T-helper 2 cell treated with Interferon-gamma antibody and Interleukin-4, amounts not matched to agents 5 μg/mL and 100 μg/mL, for 36 hours (primary cell): ENCODE results near the gene ATAD3B.
"Not testable (repeated sequence)": the region's sequence is repeated elsewhere in the genome, so short reads cannot be mapped to it uniquely, and the experiment has no call there.

Experiments
- DNase-seq: peaks from one replicate; pipeline ENCODE4 v3.0.0; 2021; ENCODE audit warnings: low spot score
- H3K27ac Mint-ChIP-seq: one replicate; pipeline ENCODE4 v1.8.0; 2021; ENCODE audit warnings: mild to moderate bottlenecking, mixed read lengths
- H3K27me3 Mint-ChIP-seq: one replicate; pipeline ENCODE4 v1.8.0; 2021; ENCODE audit warnings: low read depth, mixed read lengths
- H3K36me3 Mint-ChIP-seq: one replicate; pipeline ENCODE4 v1.8.0; 2021; ENCODE audit warnings: low read depth, mixed read lengths
- H3K4me1 Mint-ChIP-seq: one replicate; pipeline ENCODE4 v1.8.0; 2021; ENCODE audit warnings: low read depth, mixed read lengths
- H3K4me3 Mint-ChIP-seq: one replicate; pipeline ENCODE4 v1.8.0; 2022; ENCODE audit warnings: mild to moderate bottlenecking, moderate library complexity, mixed read lengths
- H3K9me3 Mint-ChIP-seq: one replicate; pipeline ENCODE4 v1.8.0; 2021; ENCODE audit warnings: mixed read lengths

ATAD3B gene

DNA sequence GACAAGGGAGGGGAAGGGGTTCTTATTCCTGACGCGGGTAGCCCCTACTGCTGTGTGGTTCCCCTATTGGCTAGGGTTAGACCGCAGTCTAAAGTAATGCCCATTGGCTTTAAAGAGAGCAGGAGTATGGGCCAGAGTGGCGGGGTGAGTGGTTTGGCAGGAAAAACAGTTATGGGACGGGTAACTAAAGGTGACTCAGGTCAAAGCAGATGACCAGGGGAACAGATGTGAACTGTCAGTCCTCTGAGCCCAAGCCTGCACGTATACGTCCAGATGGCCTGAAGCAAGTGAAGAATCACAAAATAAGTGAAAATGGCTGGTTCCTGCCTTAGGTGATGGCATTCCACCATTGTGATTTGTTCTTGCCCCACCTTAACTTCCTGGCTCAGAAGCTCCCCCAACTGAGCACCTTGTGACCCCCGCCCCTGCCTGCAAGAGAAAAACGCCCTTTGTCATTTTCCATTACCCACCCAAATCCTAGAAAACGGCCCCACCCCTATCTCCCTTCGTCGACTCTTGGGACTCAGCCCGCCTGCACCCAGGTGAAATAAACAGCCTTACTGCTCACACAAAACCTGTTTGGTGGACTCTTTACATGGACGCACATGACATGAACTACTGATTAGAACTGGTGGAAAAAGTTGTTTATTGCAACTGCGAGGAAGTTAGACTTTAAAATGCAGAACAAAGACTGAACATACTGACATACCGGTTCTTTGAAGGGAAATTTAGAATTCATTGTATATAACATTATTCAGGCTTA is 758 bp upstream of the ATAD3B start:
- H3K27ac Mint-ChIP-seq: peak overlapping the region; percentile 88
- no peaks in the 10 kb centered on the region for H3K27me3 Mint-ChIP-seq
- H3K4me1 Mint-ChIP-seq: peaks cover 15% of the 10 kb centered on the region
- H3K4me3 Mint-ChIP-seq: peak overlapping the region; percentile 90
- DNase-seq: no peak
- no peaks in the 10 kb centered on the region for H3K36me3 Mint-ChIP-seq
- H3K9me3 Mint-ChIP-seq: no peaks in the 10 kb centered on the region

DNA sequence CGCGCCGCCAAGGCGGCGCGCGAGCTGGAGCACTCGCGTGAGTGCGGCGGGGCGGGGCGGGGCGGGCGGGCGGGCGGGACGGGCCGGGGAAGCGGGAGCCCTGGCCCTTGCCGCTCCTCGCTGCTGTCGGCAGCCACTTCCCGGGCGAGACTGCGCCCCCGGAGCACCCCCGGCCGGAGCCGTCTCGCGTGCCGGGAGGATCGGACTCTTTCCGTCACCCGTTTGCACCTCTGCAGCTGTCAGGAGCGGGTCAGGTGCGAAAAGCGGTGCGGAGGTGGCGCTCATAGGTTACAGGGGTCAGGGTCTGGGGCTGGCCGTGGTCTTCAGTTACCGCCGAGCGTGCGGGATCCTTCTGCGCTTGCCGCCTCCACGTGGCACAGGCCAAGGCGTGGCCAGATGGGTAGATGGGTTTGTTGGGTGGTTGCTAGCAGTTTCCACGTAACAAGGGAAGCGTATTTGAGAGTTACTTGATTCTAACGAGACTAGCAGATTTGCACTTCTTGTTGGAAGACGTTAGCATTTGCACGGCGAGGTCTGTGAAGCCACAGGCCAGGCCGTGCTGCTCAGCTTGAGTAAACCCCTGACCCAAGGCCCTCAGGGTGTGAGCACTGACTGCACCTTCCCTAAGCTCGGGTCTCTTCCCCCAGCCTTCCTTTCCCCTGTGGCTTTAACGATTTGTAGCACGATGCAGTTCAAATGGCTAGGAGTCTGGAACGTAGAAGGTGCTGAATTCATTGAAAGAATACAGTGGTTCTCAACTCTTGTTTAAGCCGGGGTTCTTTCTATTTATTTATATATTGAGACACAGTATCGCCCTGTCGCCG is 700 bp downstream of the ATAD3B start:
- peaks cover 15% of the 10 kb centered on the region for H3K4me1 Mint-ChIP-seq
- not testable (repeated sequence) for DNase-seq, H3K27me3 Mint-ChIP-seq, H3K36me3 Mint-ChIP-seq, H3K9me3 Mint-ChIP-seq
- peak overlapping the region; percentile 82 for H3K4me3 Mint-ChIP-seq
- peak overlapping the region; percentile 76 for H3K27ac Mint-ChIP-seq

DNA sequence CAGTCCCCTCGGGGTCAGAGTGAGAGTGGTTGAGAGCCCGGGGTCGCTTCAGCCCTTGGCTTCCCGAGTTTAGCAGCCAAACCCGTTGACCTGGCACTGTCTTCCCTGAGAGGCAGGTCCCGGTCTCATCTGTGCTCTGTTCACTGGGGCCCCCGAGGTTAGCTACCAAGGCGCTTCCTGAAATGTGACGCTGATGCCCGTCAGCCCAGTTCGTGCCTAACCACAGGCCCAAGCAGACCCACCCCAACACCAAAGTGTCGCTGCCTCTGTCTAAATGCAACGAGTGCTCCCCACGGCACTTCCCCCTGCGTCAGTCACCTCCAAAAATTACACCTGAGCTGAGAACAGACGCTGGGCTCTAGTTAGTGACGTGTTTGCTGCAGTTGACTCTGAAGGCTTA is 4.4 kb downstream of the ATAD3B start:
- H3K27me3 Mint-ChIP-seq, H3K4me1 Mint-ChIP-seq, H3K4me3 Mint-ChIP-seq, DNase-seq, H3K9me3 Mint-ChIP-seq, H3K27ac Mint-ChIP-seq: not testable (repeated sequence)
- peaks cover 14% of the 10 kb centered on the region for H3K36me3 Mint-ChIP-seq

DNA sequence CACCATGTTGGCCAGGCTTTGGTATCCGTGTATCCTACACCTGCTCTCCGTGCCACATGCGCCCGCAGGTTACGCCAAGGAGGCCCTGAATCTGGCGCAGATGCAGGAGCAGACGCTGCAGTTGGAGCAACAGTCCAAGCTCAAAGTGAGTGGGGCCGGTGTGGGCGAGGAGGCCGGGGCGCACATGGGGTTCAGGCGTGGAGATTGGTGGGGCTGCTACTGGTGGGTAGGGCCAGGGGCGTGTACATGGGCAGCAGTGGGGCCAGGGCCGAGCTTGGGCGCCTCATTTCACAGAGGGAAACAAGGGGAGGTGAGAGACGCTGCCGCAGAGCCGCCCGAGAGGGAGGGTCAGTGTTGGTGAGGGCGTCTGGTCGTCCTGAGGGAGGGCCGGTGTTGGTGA is 5.6 kb downstream of the ATAD3B start:
- H3K27me3 Mint-ChIP-seq: no peaks in the 10 kb centered on the region

DNA sequence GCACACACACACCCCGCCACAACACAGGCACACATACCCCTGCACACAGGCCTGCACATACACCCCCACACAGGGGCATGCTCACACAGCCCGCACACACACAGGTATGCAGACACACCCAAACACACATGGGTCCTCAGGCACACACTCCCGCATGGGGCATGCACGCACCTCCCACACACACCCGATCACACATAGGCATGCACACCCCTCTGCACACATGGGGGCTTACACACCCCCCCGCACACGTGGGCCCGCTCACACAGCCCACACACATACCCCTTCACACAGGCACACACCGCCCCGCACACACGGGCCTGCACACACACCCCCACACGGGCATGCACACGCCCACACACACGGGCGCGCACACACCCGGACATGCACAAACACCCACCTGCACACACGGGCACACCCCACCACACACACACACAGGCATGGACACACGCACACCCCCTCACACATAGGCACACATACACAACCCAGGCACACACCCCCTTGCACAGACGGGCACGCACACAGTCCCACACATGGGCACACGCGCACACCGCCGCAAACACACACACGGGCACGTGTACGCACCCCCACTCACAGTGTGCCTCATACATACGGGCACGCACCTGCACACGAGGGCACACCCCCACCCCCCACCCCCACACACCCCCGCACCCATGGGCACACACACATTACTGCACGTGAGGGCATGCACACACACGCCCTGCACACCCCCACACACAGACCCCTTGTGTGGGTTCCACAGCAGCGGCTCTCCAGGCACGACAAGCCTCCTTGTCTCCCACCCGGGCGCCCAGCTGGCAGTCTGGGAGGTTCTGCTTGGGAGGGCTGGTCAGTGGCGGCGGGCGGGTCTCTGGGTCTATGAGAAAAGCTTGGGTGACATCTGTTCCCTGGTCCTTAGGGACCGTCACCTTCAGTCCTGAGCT is 8.3 kb downstream of the ATAD3B start:
- Mint-ChIP-seq H3K27ac (no peak overlapping the region), H3K9me3 (no peaks in the 10 kb centered on the region), H3K4me1 (no peaks in the 10 kb centered on the region), H3K27me3 (no peaks in the 10 kb centered on the region), H3K36me3 (peaks cover 18% of the 10 kb centered on the region), H3K4me3 (no peak overlapping the region)
- no peak for DNase-seq

More for the DNA sequence above, 5.6 kb downstream of the ATAD3B start:
- Mint-ChIP-seq H3K27ac (no peak overlapping the region), H3K9me3 (no peaks in the 10 kb centered on the region), H3K36me3 (peaks cover 14% of the 10 kb centered on the region), H3K4me1 (peaks cover 4% of the 10 kb centered on the region), H3K4me3 (no peak overlapping the region)
- no peak for DNase-seq

DNA sequence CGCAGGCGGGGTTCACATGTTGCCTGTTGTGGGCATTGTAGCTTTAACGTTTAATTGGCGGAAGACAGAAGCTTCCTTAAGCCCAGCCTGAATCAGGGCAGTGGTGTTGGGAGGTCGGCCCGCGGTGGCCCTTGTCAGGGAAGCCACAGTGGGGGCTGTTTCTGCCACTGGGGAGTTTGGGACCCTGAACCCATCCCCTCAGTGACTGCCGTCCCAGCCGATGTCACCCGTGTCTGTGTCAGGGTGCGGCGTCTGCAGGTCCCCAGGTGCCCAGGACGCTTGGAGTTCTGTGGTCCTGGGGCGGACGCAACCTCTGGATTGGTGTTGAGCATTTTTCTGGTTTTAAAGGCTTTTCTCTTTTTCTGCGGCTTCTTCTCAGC is 8.9 kb downstream of the ATAD3B start:
- not testable (repeated sequence) for H3K27ac Mint-ChIP-seq, H3K9me3 Mint-ChIP-seq, H3K27me3 Mint-ChIP-seq, DNase-seq, H3K4me3 Mint-ChIP-seq, H3K4me1 Mint-ChIP-seq
- peaks cover 18% of the 10 kb centered on the region for H3K36me3 Mint-ChIP-seq

DNA sequence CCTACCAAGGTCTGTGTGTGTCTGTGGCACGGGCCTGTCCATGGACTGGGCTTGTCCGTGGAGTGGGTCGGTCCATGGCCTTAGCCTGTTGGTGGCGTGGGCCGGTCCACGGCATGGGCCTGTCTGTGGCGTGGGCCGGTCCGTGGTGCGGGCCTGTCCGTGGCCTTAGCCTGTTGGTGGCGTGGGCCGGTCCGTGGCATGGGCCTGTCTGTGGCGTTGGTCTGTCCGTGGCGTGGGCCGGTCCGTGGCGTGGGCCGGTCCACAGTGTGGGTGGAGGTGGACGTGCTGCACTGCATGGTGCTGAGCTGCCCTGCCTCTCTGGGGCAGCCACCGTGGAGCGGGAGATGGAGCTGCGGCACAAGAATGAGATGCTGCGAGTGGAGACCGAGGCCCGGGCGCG is 10.2 kb downstream of the ATAD3B start:
- H3K27ac Mint-ChIP-seq, H3K27me3 Mint-ChIP-seq, H3K9me3 Mint-ChIP-seq, H3K4me1 Mint-ChIP-seq, DNase-seq, H3K4me3 Mint-ChIP-seq: not testable (repeated sequence)
- peaks cover 18% of the 10 kb centered on the region for H3K36me3 Mint-ChIP-seq

DNA sequence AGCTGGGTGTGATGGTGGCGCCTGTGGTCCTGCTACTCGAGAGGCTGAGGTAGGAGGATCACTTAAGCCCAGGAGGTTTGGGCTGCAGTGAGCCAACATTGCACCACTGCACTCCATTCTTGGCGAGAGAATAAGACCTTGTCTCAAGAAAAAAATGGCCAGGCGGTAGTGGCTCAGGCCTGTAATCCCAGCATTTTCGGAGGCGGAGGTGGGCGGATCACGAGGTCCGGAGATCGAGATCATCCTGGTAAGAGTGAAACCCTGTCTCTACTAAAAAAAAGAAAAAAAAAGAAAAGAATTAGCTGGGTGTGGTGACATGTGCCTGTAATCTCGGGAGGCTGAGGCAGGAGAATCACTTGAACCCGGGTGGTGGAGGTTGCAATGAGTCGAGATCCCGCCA is 11.3 kb downstream of the ATAD3B start:
- no peaks in the 10 kb centered on the region for H3K9me3 Mint-ChIP-seq
- no peak overlapping the region for H3K27ac Mint-ChIP-seq
- no peaks in the 10 kb centered on the region for H3K4me1 Mint-ChIP-seq
- no peaks in the 10 kb centered on the region for H3K27me3 Mint-ChIP-seq
- H3K4me3 Mint-ChIP-seq: no peak overlapping the region
- no peak for DNase-seq
- peaks cover 18% of the 10 kb centered on the region for H3K36me3 Mint-ChIP-seq

DNA sequence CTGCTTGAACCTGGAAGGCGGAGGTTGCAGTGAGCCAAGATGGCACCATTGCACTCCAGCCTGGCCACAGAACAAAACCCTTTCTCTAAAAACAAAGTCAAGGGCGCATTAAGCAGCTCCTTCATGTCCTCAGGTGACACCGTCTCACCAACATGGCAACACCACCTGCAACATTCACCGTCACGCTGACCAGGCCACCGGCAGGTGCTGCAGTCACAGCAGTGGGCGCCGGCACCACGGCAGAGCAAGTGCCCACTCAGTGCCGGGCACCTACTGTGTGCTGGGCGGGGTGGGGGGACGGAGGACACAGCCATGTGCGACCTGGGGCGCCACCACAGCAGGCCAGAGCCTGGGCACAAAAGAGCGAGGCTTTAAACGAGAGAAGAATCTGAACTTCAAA is 12.1 kb downstream of the ATAD3B start:
- no peaks in the 10 kb centered on the region for H3K9me3 Mint-ChIP-seq
- peaks cover 20% of the 10 kb centered on the region for H3K36me3 Mint-ChIP-seq
- DNase-seq: no peak
- no peak overlapping the region for H3K27ac Mint-ChIP-seq
- no peak overlapping the region for H3K4me3 Mint-ChIP-seq
- no peaks in the 10 kb centered on the region for H3K4me1 Mint-ChIP-seq
- H3K27me3 Mint-ChIP-seq: no peaks in the 10 kb centered on the region

DNA sequence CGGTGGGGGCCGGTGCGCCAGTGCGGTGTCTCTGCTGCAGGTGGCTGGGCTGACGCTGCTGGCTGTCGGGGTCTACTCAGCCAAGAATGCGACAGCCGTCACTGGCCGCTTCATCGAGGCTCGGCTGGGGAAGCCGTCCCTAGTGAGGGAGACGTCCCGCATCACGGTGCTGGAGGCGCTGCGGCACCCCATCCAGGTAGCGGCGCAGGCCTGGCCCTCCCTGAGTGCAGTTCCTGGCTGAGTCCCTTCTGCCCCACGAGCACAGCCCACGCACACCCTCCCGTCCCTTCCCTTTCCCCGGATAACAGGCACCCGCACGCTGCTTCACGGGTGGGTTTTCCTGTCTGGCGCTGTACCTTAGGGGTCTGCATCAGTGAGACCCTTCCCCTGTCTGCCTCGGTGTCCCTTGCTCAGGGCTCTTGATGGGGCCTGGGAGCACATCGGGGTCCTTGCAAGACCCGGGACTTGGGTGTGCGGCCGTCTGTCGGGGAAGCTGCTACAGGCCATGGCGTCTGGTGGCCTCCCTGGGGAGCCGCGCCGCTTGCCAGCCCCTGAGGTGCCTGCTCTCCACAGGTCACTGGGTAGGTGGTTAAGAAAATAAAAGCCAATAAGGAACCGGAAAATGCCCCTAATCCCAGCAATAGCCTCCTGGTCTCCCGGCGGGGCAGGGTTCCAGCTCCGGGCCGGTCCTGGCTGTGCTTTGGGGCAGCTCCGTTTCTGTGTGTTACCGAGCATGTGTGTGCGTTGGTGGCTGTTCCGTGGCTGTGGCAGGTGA is 13.6 kb downstream of the ATAD3B start:
- not testable (repeated sequence) for H3K4me1 Mint-ChIP-seq, H3K4me3 Mint-ChIP-seq, DNase-seq, H3K27ac Mint-ChIP-seq, H3K9me3 Mint-ChIP-seq, H3K27me3 Mint-ChIP-seq
- peaks cover 22% of the 10 kb centered on the region for H3K36me3 Mint-ChIP-seq

DNA sequence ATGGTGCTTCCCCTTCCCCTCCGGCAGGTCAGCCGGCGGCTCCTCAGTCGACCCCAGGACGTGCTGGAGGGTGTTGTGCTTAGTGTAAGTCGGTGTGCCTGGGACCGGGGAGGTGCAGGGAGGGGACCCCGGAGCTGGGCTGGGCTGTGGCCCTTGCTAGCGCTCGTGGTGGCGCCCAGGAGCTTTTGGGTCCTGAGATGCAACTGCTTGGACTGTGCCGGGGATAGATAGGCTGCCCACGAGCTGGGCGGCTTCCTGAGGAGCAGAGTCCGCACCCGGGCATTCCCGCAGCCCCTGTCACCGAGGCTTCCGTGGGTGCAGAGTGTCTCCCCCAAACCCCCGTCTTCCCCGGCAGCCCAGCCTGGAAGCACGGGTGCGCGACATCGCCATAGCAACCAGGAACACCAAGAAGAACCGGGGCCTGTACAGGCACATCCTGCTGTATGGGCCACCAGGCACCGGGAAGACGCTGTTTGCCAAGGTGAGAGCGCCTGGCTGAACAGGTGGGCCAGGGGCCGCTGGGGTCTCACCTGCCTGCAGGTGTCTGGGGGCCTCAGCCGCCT is 14.3 kb downstream of the ATAD3B start:
- not testable (repeated sequence) for H3K27ac Mint-ChIP-seq, DNase-seq, H3K9me3 Mint-ChIP-seq, H3K27me3 Mint-ChIP-seq, H3K4me1 Mint-ChIP-seq, H3K4me3 Mint-ChIP-seq
- H3K36me3 Mint-ChIP-seq: peaks cover 23% of the 10 kb centered on the region

DNA sequence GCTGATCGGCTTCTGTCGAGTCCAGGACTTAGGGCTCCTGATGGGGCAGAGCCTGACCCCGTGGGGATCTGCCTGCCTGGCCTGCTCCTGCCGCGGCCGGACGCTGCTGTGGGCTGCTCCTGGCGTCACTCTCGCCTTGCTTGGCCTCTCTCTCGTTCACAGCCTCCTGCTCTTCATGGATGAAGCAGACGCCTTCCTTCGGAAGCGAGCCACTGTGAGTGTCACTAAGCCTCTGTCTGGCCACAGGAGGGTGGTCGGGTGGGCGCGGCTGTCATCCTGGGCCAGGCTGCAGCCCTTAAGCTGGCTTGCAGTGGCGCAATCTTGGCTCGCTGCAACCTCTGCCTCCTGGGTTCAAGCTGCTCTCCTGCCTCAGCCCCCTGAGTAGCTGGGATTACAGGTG is 16.1 kb downstream of the ATAD3B start:
- Mint-ChIP-seq H3K27me3 (no peaks in the 10 kb centered on the region), H3K27ac (no peak overlapping the region), H3K9me3 (no peaks in the 10 kb centered on the region), H3K4me3 (no peak overlapping the region), H3K4me1 (no peaks in the 10 kb centered on the region), H3K36me3 (peaks cover 35% of the 10 kb centered on the region)
- no peak for DNase-seq

DNA sequence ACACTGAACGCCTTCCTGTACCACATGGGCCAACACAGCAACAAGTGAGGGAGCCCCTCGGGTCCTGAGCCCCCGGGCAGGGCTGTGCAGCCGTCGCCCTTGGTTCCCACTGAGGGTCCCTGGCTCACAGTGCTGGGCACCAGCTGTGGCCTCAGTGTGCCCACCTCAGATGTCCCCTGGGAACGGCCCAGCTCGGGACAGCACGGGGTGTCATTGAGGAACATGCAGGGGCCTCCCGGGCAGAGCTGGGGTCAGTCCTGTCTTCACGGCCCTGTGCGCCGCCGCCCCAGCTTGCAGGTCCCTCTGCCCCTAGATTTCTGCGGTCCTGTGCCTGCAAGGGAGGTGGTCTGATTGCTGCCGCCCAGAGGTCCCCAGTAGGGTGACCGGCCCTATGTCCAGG is 17.7 kb downstream of the ATAD3B start:
- Mint-ChIP-seq H3K4me1 (no peaks in the 10 kb centered on the region), H3K36me3 (peaks cover 46% of the 10 kb centered on the region), H3K27ac (no peak overlapping the region), H3K4me3 (no peak overlapping the region), H3K27me3 (no peaks in the 10 kb centered on the region), H3K9me3 (peaks cover 8% of the 10 kb centered on the region)
- DNase-seq: no peak
